ENCODE measurements around the gene MLIP. TPM values are rescaled to one million over a fixed set of nuclear protein-coding genes. Genes with fewer than 3 reads are reported as not detected.
"Not testable (repeated sequence)": the region's sequence is repeated elsewhere in the genome, so short reads cannot be mapped to it uniquely, and the experiment has no call there.

The MLIP gene
- total RNA-seq, 1 experiment from 2014 or later: not detected

GRCh38 chr6:54234539-54234938 is 123.3 kb downstream of the MLIP start:
- Histone ChIP-seq H3K9me3 (no peaks in the 10 kb centered on the region), H3K27me3 (no peaks in the 10 kb centered on the region), H3K4me3 (no peak overlapping the region), H3K36me3 (no peaks in the 10 kb centered on the region)
- DNase-seq: no peak

DNA sequence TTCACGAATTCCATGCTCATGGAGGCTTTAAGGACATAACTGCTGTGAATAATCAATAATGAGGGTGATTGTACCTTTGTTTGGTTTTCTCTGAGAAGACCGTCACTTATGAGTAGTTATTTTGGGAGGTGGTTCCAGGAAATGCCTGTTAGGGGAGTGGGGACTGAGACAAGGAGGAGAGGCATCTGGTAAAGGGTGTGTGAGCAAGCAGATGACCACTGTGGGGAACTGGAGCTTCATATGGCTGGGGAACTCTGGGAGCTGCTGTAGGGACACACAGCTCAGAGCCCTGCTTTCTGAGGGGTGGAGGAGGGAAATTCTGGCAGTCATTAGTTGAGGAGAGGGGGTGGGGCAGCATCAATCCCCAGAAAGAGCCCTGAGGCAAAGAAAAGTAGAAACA is 125.7 kb downstream of the MLIP start:
- Histone ChIP-seq H3K27me3 (no peaks in the 10 kb centered on the region), H3K9me3 (no peaks in the 10 kb centered on the region), H3K36me3 (no peaks in the 10 kb centered on the region), H3K4me3 (no peak overlapping the region)
- no peak for DNase-seq

DNA sequence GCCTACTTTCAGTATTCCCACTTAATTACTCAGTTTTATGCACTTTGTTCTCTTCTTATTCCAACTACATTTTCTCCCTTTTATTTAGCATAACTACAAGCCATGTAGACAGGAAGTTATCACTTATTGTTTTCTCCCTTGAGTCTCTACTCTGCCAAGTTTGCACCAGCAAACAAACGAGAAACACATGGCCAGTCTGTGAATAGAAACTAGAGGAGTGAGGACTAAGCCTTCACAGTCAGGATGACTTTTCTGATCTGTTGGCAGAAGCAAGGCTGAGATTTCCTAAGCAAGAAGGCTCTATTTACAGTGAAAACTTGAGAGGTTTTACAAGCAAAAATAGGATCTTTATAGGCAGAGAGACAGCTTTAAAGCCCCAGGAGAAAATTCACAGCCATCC is 127.2 kb downstream of the MLIP start:
- no peaks in the 10 kb centered on the region for H3K9me3 ChIP-seq
- no peak for DNase-seq
- H3K4me3 ChIP-seq: no peak overlapping the region
- no peaks in the 10 kb centered on the region for H3K27me3 ChIP-seq
- no peaks in the 10 kb centered on the region for H3K36me3 ChIP-seq

GRCh38 chr6:54243699-54244098 is 132.5 kb downstream of the MLIP start:
- Histone ChIP-seq H3K36me3 (no peaks in the 10 kb centered on the region), H3K4me3 (no peak overlapping the region), H3K27me3 (no peaks in the 10 kb centered on the region), H3K9me3 (no peaks in the 10 kb centered on the region)
- DNase-seq: no peak

- Histone ChIP-seq H3K36me3 (no peaks in the 10 kb centered on the region), H3K4me3 (no peak overlapping the region), H3K9me3 (no peaks in the 10 kb centered on the region), H3K27me3 (no peaks in the 10 kb centered on the region)
- no peak for DNase-seq
Measured at GRCh38 chr6:54244430-54244829, 133.2 kb downstream of the MLIP start.

DNA sequence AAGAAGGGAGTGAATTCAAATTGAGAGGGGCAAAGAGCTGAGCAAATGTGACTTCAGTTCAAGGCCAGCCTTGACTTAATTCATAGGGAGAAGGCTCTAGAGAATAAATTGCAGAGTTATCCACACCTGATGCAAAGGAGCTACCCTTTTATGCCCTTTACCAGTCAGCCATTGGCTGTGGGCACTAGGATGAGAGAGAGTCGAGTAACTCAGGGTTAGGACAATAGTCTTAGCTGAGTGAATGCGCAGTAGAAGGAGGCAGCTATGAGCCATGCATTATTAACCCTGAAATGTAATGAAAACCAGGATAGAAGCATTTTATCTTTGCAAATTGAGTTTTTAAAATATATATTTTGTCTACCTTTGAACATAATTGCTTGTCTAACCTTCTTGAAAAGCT is 134.0 kb downstream of the MLIP start:
- Histone ChIP-seq H3K9me3 (no peaks in the 10 kb centered on the region), H3K4me3 (no peak overlapping the region), H3K27me3 (no peaks in the 10 kb centered on the region), H3K36me3 (no peaks in the 10 kb centered on the region)
- DNase-seq: no peak

GRCh38 chr6:54248319-54248718 is 137.1 kb downstream of the MLIP start:
- Histone ChIP-seq H3K27me3 (no peaks in the 10 kb centered on the region), H3K4me3 (no peak overlapping the region), H3K9me3 (no peaks in the 10 kb centered on the region), H3K36me3 (no peaks in the 10 kb centered on the region)
- no peak for DNase-seq

GRCh38 chr6:54248994-54249393 is 137.8 kb downstream of the MLIP start:
- H3K36me3 ChIP-seq: no peaks in the 10 kb centered on the region
- H3K4me3 ChIP-seq: no peak overlapping the region
- DNase-seq: no peak
- H3K9me3 ChIP-seq: no peaks in the 10 kb centered on the region
- H3K27me3 ChIP-seq: no peaks in the 10 kb centered on the region

GRCh38 chr6:54249812-54250211 is 138.6 kb downstream of the MLIP start:
- not testable (repeated sequence) for H3K36me3 ChIP-seq, H3K27me3 ChIP-seq, H3K9me3 ChIP-seq, DNase-seq, H3K4me3 ChIP-seq

DNA sequence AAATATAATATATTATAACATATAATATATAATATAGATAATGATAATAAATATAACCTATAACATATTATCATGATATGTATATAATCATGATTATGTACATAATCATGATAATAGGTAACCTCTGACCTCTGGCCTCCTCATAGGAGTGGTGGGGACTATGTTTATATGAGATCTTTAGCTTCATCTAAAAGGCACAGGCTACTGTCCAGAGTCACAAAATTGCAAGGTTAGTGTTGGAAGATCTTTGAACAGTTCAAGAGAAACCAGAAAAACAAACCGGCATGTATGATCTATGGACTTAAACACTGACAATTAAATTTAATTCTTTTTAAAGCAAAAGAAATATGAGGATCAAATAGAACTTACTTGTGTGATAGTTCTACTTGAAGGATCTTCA is 141.3 kb downstream of the MLIP start:
- DNase-seq: no peak
- Histone ChIP-seq H3K4me3 (no peak overlapping the region), H3K27me3 (no peaks in the 10 kb centered on the region), H3K36me3 (no peaks in the 10 kb centered on the region), H3K9me3 (no peaks in the 10 kb centered on the region)

- no peak for DNase-seq
- Histone ChIP-seq H3K36me3 (no peaks in the 10 kb centered on the region), H3K4me3 (no peak overlapping the region), H3K27me3 (no peaks in the 10 kb centered on the region), H3K9me3 (no peaks in the 10 kb centered on the region)
Measured at GRCh38 chr6:54252916-54253315, 141.7 kb downstream of the MLIP start.

DNA sequence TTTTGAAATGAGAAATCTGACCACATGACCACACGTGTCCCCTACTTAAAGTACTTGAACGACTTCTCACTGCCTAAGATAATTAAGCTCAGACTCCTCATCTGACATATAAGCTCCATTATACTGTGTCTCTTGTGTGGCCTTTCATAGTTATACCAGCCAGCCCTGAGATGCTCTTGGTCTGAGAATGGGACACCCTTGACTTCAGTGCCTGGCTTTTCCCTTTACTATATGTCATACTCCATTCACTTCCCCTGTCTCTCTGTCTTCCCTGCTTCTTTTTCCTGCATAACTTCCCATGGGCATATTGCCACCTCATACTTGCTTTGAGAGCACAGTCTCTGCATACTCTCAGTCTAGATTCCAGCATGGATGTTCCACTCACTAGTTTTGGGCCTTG is 143.6 kb downstream of the MLIP start:
- H3K9me3 ChIP-seq: no peaks in the 10 kb centered on the region
- H3K27me3 ChIP-seq: no peaks in the 10 kb centered on the region
- no peak overlapping the region for H3K4me3 ChIP-seq
- DNase-seq: no peak
- H3K36me3 ChIP-seq: no peaks in the 10 kb centered on the region

DNA sequence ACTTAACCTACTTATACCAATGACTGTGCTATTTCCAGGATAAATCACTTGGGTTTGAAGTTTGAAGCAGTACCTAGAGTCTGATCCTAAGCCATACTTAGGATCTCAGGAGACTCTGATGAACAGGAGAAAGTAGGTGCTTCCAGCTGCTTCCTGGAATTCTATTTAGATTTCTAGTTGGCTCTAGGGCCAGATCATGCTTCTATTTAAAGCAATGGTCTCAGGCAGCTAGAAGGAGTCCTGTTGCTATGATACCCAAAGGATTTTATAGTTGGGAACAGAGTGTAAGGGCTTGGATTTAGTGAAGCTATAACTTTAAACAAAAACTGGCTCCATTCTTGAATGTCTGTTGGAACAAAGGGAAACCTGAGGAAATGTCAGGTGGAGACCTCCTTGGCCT is 144.6 kb downstream of the MLIP start:
- H3K4me3 ChIP-seq: no peak overlapping the region
- DNase-seq: no peak
- no peaks in the 10 kb centered on the region for H3K27me3 ChIP-seq

DNA sequence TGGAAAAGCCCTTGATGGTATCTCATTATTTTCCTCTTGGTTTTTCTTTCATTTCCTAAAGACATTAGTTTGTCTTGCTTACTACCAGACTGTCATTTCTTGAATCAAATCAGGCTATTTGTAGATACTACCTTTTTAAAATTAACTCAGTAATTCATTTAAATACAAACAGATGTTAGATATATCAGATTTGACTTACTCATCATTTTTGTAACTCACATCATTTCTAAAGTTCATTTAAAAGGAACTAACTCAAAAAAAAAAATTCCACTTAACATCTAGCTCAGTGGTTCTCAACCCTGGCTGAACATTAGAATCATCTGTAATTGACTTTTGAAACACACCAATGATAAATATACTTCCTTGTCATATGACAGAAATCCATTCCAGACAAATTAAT is 148.8 kb downstream of the MLIP start:
- H3K36me3 ChIP-seq: no peaks in the 10 kb centered on the region
- no peak for DNase-seq
- H3K27me3 ChIP-seq: no peaks in the 10 kb centered on the region
- no peak overlapping the region for H3K4me3 ChIP-seq
- H3K9me3 ChIP-seq: no peaks in the 10 kb centered on the region

More for the DNA sequence above, 144.6 kb downstream of the MLIP start:
- H3K9me3 ChIP-seq: no peaks in the 10 kb centered on the region
- H3K36me3 ChIP-seq: no peaks in the 10 kb centered on the region

DNA sequence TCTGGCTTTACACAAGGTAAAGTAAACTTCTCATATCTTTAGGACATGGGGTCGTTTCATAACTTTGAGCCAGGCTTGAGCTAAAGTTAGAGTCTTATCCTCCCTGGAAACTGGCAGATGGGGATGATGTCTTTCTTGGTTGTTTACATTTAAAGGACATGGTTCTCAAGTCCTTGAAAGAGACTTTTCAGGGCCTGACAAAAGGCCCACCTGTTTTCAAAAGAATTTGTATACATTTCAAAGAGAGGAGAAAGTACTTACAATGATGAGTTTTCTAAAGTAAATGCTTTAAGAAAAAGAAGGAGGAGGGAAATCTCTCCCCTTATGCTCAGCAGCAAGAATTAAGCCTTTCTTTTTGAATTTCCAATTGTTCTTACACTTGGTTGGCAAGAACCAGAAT is 151.3 kb downstream of the MLIP start:
- Histone ChIP-seq H3K4me3 (no peak overlapping the region), H3K27me3 (no peaks in the 10 kb centered on the region), H3K36me3 (no peaks in the 10 kb centered on the region), H3K9me3 (no peaks in the 10 kb centered on the region)
- no peak for DNase-seq

GRCh38 chr6:54262971-54263370 is 151.7 kb downstream of the MLIP start:
- no peaks in the 10 kb centered on the region for H3K9me3 ChIP-seq
- no peaks in the 10 kb centered on the region for H3K27me3 ChIP-seq
- DNase-seq: no peak

DNA sequence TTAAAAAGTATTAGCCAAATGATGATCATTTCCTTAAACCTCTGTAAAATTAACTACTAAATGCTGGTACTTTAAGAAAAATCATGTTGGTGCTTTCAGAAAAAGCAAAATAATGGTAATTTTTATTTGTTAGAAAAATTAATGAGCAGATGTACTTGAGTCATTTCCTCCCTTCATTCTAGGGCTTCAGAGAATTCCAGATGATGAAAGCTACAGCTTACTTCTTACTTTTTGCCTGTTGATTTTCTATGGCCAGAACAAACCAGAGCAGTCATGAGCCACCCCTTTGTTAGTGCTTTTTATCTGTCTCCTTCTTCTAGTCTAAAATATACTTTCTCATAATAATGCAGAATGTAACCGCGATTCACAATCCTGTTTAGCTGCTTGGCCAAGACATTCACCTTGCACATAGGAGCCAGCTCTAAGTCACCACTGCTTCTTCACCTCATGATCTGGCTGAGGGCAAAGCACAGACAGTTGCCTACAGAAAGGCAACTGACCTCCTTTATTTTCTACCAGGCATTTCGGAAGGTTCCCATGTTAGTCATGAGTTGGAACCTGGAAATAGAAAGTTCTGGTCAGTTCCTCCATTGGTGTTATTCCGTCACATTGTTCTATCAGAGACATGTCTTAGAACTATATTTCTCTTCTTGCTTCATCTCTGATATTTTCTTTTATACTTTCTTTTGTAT is 153.5 kb downstream of the MLIP start:
- no peaks in the 10 kb centered on the region for H3K9me3 ChIP-seq
- H3K27me3 ChIP-seq: no peaks in the 10 kb centered on the region
- no peaks in the 10 kb centered on the region for H3K36me3 ChIP-seq
- H3K4me3 ChIP-seq: no peak overlapping the region
- no peak for DNase-seq

More at GRCh38 chr6:54262971-54263370, 151.7 kb downstream of the MLIP start:
- no peak overlapping the region for H3K4me3 ChIP-seq
- H3K36me3 ChIP-seq: no peaks in the 10 kb centered on the region

- Histone ChIP-seq H3K36me3 (no peaks in the 10 kb centered on the region), H3K27me3 (no peaks in the 10 kb centered on the region), H3K4me3 (no peak overlapping the region), H3K9me3 (no peaks in the 10 kb centered on the region)
- no peak for DNase-seq
Measured at GRCh38 chr6:54266400-54266923, 155.2 kb downstream of the MLIP start.

Measured in MG63 (cell line).